OCI-LY1 (cell line): ENCODE measurements around the gene LIAS.

ENCODE experiments used
- H2AFZ ChIP-seq: fragments of 200-600 bp; sonication (generic), shearing (Covaris generic); 2 replicates; pipeline ENCODE4 v1.6.0; 2014; ENCODE audit warnings: antibody characterized with exemption, mild to moderate bottlenecking, low read length
- H3F3A ChIP-seq: fragments of 200-600 bp; sonication (generic), shearing (Covaris generic); 2 replicates; pipeline ENCODE4 v1.6.0; 2014; ENCODE audit warnings: mild to moderate bottlenecking, antibody characterized with exemption, low read length, moderate library complexity; ENCODE audit not compliant: insufficient read depth
- H3K27ac ChIP-seq: fragments of 200-600 bp; sonication (generic); 2 replicates; pipeline ENCODE4 v1.5.1; 2014; ENCODE audit warnings: low read length, mixed run types, mild to moderate bottlenecking, low read depth; ENCODE audit not compliant: poor library complexity, severe bottlenecking
- H3K27me3 ChIP-seq: fragments of 200-600 bp; sonication (generic); 2 replicates; pipeline ENCODE4 v1.6.0; 2014; ENCODE audit warnings: antibody characterized with exemption, mild to moderate bottlenecking, low read length, moderate library complexity; ENCODE audit not compliant: insufficient read depth
- H3K36me3 ChIP-seq: fragments of 200-600 bp; sonication (generic); 2 replicates; pipeline ENCODE4 v1.6.1; 2014; ENCODE audit warnings: mild to moderate bottlenecking, antibody characterized with exemption, low read length, moderate library complexity, mixed read lengths; ENCODE audit not compliant: insufficient read depth
- H3K4me1 ChIP-seq: fragments of 200-600 bp; sonication (generic); 2 replicates; pipeline ENCODE4 v1.5.1; 2014; ENCODE audit warnings: mild to moderate bottlenecking, low read length, moderate library complexity; ENCODE audit not compliant: insufficient read depth, severe bottlenecking
- H3K4me2 ChIP-seq: fragments of 200-600 bp; sonication (generic), shearing (Covaris generic); 2 replicates; pipeline ENCODE4 v1.6.1; 2014; ENCODE audit warnings: low read length
- H3K4me3 ChIP-seq: fragments of 200-600 bp; sonication (generic); 2 replicates; pipeline ENCODE4 v1.5.1; 2014; ENCODE audit warnings: low read length, low read depth, mild to moderate bottlenecking, mixed read lengths; ENCODE audit not compliant: poor library complexity, severe bottlenecking
- H3K79me2 ChIP-seq: fragments of 200-600 bp; shearing (Covaris generic); 2 replicates; pipeline ENCODE4 v1.6.1; 2016; ENCODE audit warnings: mixed run types, low read length, mixed read lengths; ENCODE audit not compliant: insufficient read depth
- H3K9ac ChIP-seq: fragments of 200-600 bp; sonication (generic), shearing (Covaris generic); 2 replicates; pipeline ENCODE4 v1.6.1; 2014; ENCODE audit warnings: mild to moderate bottlenecking, low read length, mixed read lengths
- H3K9me2 ChIP-seq: fragments of 200-600 bp; sonication (generic), shearing (Covaris generic); 2 replicates; pipeline ENCODE4 v1.6.1; 2014; ENCODE audit warnings: low read depth, mild to moderate bottlenecking, low read length, mixed read lengths
- H3K9me3 ChIP-seq: fragments of 200-600 bp; shearing (Covaris generic); 2 replicates; pipeline ENCODE4 v1.6.1; 2014; ENCODE audit warnings: low read length, mixed read lengths
- H4K20me1 ChIP-seq: fragments of 200-600 bp; sonication (generic), shearing (Covaris generic); 2 replicates; pipeline ENCODE4 v1.6.0; 2016; ENCODE audit warnings: mild to moderate bottlenecking, low read length; ENCODE audit not compliant: insufficient read depth
- CTCF ChIP-seq: fragments of 200-600 bp; sonication (generic), shearing (Covaris generic); IDR thresholded peaks from 2 replicates; pipeline ENCODE4 v1.5.1; 2017; ENCODE audit warnings: mild to moderate bottlenecking, antibody characterized with exemption, low read length, moderate library complexity, mixed read lengths
- EZH2 ChIP-seq: fragments of 200-600 bp; sonication (generic), shearing (Covaris generic); IDR thresholded peaks from 2 replicates; pipeline ENCODE4 v1.8.0; 2017; ENCODE audit warnings: borderline replicate concordance, mixed run types, mild to moderate bottlenecking, antibody characterized with exemption, low read length, moderate library complexity, mixed read lengths

Gene LIAS

GRCh38 chr4:39464886-39465501 is 6.1 kb downstream of the LIAS start:
- Histone ChIP-seq H3F3A (no peaks in the 10 kb centered on the region), H3K9ac (peak overlapping the region; percentile 18; the same call in 1 of the 2 replicates), H3K27me3 (no peaks in the 10 kb centered on the region), H3K27ac (no peak overlapping the region), H3K4me1 (peaks cover 13% of the 10 kb centered on the region), H3K36me3 (peaks cover 50% of the 10 kb centered on the region), H3K4me2 (no peak overlapping the region), H3K9me3 (no peaks in the 10 kb centered on the region), H3K4me3 (no peak overlapping the region), H3K9me2 (no peaks in the 10 kb centered on the region), H2AFZ (no peak overlapping the region), H3K79me2 (no peaks in the 10 kb centered on the region), H4K20me1 (no peaks in the 10 kb centered on the region)
- TF ChIP-seq CTCF = peak; percentile 31; the same call in 1 of the 2 replicates
- TF ChIP-seq EZH2 = no peak

GRCh38 chr4:39466747-39467146 is 7.9 kb downstream of the LIAS start:
- no peak overlapping the region for H3K4me3 ChIP-seq
- H3K9me3 ChIP-seq = no peaks in the 10 kb centered on the region
- TF ChIP-seq CTCF = no peak
- TF ChIP-seq EZH2 = no peak
- H2AFZ ChIP-seq = no peak overlapping the region
- no peak overlapping the region for H3K9ac ChIP-seq
- H3K9me2 ChIP-seq = no peaks in the 10 kb centered on the region
- no peaks in the 10 kb centered on the region for H3K79me2 ChIP-seq
- no peak overlapping the region for H3K27ac ChIP-seq
- H3K4me1 ChIP-seq = peaks cover 11% of the 10 kb centered on the region
- H3K36me3 ChIP-seq = peaks cover 51% of the 10 kb centered on the region
- no peaks in the 10 kb centered on the region for H3K27me3 ChIP-seq
- no peaks in the 10 kb centered on the region for H3F3A ChIP-seq
- no peak overlapping the region for H3K4me2 ChIP-seq
- H4K20me1 ChIP-seq = no peaks in the 10 kb centered on the region

GRCh38 chr4:39467464-39467863 is 8.6 kb downstream of the LIAS start:
- Histone ChIP-seq H4K20me1 (no peaks in the 10 kb centered on the region), H3K4me3 (no peak overlapping the region), H3K4me2 (no peak overlapping the region), H3K9me2 (no peaks in the 10 kb centered on the region), H3K9me3 (no peaks in the 10 kb centered on the region), H2AFZ (no peak overlapping the region), H3K27ac (no peak overlapping the region), H3K27me3 (no peaks in the 10 kb centered on the region), H3K79me2 (no peaks in the 10 kb centered on the region), H3F3A (no peaks in the 10 kb centered on the region), H3K4me1 (peaks cover 11% of the 10 kb centered on the region), H3K9ac (no peak overlapping the region), H3K36me3 (peaks cover 54% of the 10 kb centered on the region)
- TF ChIP-seq CTCF = no peak
- TF ChIP-seq EZH2 = no peak
